ENCODE results near the gene HNF4A.

The HNF4A gene

GRCh38 chr20:44481719-44482416, 126.4 kb downstream of the HNF4A start:
- H3K4me3 ChIP-seq (ENCODE audit: low read length), result no peak overlapping the region
- H3K36me3 ChIP-seq (ENCODE audit: control insufficient read depth, insufficient read depth, low read length), result peaks cover 4% of the 10 kb centered on the region
- H3K4me1 ChIP-seq (ENCODE audit: control insufficient read depth, insufficient read depth, low read length), result no peaks in the 10 kb centered on the region
- no peaks in the 10 kb centered on the region for H3K27me3 ChIP-seq (ENCODE audit: control insufficient read depth, insufficient read depth, low read length)
- H3K9ac ChIP-seq (ENCODE audit: low read length), result no peak overlapping the region
- no peaks in the 10 kb centered on the region for H3K9me3 ChIP-seq (ENCODE audit: control insufficient read depth, low read length)

GRCh38 chr20:44483112-44483511, 127.6 kb downstream of the HNF4A start:
- Histone ChIP-seq H3K4me1 (ENCODE audit: control insufficient read depth, insufficient read depth, low read length) (no peaks in the 10 kb centered on the region), H3K9me3 (ENCODE audit: control insufficient read depth, low read length) (no peaks in the 10 kb centered on the region), H3K4me3 (ENCODE audit: low read length) (no peak overlapping the region), H3K27me3 (ENCODE audit: control insufficient read depth, insufficient read depth, low read length) (no peaks in the 10 kb centered on the region), H3K36me3 (ENCODE audit: control insufficient read depth, insufficient read depth, low read length) (peaks cover 4% of the 10 kb centered on the region), H3K9ac (ENCODE audit: low read length) (no peak overlapping the region)
